GM21381 (cell line): ENCODE results near the gene INTS1.
A peak's percentile ranks its signal among the peaks of the same experiment; 100 is the strongest.
"Not testable (repeated sequence)": the region's sequence is repeated elsewhere in the genome, so short reads cannot be mapped to it uniquely, and the experiment has no call there.

Experiments used
- ATAC-seq: cut with Tn5 transposase; IDR thresholded peaks from one replicate; pipeline ENCODE4 v1.9.1; 2021; ENCODE audit warnings: mild to moderate bottlenecking, moderate library complexity; ENCODE audit not compliant: unreplicated experiment

Gene INTS1

DNA sequence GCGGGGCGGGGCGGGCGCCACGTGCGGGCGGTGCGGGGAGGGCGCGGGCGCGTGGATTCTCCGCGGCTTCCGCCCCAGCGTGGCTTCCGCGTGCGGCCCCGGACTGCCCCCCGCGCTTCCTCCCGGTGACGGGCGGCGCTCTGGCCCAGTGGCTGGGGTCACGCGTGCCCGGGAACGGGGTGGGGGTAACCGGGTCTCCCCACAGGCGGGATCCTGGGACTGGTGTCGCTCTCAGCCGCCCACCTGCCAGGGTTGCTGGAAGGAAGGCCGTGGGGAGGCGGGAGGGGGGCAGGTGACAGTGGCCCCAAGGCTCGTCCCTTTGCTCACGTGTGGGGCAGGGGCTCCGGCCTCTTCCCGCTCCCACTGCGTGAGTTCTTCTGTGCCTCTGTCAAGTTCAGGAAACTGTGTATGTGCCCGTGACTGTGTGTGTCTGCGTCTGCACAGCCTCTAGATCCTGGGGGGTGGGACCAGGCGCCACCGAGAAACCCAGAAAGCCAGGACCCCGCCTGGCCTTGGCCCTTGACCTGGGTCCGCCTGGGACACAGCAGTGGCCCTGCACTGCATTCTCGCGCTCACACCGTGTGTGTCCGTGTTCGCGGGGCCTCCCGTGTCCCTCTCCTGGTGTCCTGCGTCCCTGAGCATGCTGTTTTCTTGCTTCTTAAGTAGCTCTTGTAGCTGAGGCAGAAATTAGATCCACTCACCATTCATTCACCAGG is 27.2 kb upstream of the INTS1 start:
- ATAC-seq, result peak; percentile 9

DNA sequence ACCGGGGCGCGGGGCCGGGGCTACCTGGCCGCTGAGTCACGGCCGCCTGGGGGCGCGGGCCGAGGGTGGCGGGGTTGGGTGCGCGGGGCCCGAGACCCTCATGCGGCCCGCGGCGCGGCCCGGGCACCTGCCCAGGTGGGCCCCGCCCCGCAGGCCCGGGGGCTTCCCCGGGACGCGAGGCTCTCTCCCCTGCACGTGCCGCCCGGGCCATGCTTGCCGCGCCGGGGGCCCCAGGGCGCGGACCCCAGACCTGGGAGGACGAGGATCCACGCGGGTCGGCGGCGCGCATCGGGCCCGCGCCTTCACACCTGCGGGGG is 26.7 kb upstream of the INTS1 start:
- ATAC-seq, result peak; percentile 21

DNA sequence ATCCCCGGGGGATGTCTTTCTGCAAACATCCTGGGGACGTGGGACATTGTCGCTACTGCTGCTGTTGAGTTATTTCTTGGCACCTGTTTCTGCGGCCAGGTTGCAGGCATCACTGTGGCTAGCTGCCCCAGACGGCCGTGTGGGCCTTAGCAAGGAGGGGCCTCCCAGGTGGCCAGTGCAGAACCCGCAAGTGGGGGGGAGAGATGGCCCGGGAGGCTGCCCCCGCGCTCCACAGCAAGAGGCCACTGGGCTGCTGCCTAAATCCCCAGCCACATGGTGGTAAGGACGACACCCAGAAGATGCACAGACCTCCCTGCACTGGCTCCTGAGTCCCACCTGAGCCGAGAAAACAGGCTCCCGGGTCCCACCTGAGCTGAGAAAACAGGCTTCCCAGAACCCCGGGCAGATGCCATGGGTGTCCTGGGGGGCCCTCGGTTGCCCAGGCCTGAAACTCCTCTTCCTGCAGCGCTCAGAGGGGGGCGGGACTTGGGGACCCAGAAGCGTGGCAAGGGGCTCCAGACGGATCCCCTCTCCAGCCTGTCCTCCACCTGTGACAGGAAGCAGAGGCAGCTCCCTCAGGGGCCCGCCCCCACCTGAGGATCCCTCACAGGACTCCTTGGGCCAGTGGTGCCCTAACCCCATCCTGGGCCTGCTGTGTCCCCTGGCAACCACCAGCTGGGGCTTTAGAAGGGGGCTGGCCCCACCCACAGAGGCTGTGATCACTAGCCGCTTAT is 25.4 kb upstream of the INTS1 start:
- ATAC-seq, result no peak

DNA sequence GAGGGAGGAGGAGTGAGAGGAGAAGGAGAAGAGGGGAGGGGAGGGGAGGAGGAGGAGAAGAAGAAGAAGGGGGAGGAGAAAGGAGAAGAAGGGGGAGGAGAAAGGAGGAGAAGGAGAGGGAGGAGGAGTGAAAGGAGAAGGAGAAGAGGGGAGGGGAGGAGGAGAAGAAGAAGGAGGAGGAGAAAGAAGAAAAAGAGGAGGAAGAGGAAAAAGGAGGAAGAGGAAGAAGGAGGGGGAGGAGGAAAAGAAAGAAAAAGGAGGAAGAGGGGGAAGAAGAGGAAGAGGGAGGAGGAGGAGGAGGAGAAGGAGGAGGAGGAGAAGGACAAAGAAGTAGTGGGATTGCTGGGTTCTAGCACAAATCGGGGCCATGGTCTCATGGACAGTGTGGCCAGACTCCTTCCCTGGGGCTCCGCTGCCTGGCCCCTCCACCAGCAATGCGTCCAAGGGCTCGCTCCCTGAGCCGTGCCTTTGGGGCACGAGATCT is 22.1 kb upstream of the INTS1 start:
- no peak for ATAC-seq

DNA sequence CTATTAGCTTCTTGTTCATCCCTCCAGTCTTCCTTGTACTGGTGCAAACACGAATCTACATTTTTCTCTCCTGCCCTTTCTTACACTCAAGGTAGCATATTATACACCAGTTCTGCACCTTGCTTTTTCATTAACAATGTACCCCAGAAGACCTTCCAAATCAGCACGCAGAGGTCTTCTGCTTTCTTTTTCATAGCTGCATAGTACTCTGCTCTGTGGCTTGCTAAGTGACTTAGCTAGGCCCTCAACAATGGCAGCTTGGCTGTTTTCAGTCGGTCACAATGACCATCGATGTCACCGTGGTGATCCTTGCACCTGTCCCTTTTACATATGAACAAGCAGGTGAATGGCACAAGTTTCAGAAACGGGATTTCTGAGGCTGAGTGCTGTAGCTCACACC is 21.2 kb upstream of the INTS1 start:
- ATAC-seq, result no peak

DNA sequence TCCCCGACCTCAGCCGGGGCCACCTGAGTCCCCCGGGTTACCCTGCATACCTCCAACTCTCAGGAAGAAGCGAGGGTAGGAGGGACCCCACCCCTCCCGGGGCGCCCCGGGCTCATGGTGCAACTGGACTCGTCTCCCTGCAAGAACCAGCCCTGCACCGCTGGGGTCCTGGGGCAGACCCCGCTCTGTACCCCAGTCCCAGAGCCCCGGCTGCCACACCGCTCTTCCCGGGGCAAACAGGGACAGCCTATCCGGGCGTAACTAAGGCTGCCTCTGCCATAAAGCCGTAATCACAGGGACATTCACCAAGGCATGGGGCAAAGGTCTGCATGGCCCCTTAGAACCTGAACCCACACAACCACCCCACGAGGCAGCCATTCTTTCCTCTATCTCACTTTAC is 19.7 kb upstream of the INTS1 start:
- no peak for ATAC-seq

DNA sequence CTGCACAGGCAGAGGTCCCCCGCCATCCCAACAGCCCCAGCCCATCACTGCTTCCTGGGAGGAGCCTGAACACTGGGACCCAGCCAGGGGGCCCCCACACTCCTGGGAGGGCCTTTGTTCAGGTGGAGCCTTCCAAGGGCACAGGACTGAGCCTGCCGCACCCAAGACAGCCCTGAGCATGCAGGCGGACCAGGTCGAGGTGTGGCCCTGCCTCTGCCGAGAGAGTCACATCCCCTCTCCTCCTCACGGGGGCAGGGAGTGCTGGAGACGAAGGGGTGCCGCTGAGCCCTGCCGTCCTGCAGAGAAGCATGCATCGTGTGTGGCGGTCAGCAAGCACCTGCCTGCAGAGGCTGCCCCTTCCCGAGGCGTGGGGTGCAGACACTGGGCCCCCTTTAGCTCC is 19.0 kb upstream of the INTS1 start:
- ATAC-seq, result no peak

DNA sequence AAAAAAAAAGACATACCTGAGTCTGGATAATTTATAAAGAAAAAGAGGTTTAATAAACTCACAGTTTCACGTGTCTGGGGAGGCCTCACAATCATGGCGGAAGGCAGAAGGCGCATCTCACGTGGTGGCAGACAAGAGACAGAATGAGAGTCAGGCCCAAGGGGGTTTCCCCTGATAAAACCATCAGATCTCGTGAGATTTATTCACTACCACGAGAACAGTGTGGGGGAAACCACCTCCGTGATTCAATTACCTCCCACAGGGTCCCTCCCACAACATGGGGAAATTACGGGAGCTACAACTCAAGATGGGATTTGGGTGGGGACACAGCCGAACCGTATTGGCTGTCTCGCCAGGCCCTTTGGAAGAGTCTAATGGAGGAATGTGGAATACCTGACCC is 17.3 kb upstream of the INTS1 start:
- no peak for ATAC-seq

DNA sequence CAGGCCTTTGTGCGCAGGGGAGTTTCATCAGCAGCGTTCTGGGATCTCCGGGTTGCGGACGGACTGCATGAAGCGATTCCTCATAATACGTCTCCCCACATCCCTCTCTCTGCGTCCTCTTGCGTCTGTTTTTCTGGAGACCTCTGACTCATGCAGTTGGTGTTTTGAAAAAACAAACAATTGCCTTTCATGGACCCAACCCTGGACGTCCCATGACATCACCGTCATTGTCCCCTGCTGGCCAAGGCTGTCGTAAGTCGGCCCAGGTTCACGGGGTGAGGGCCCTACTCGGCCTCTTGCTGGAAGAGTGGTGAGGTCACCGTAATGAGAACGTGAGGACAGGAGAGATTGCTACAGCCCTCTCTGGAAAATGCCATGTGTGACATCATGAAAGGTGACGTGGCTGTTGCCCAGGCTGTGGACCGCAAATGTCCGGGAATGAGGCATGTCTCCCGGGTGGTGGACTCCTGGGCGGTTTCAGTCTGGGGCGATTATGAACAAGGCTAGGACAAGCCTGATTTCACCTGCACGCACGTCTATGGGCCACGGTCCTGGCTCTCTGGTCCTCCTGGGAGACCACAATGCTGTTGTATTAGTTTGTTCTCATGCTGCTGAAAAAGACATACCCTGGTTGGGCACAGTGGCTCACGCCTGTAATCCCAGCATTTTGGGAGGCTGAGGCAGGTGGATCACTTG is 16.5 kb upstream of the INTS1 start:
- ATAC-seq, result no peak

DNA sequence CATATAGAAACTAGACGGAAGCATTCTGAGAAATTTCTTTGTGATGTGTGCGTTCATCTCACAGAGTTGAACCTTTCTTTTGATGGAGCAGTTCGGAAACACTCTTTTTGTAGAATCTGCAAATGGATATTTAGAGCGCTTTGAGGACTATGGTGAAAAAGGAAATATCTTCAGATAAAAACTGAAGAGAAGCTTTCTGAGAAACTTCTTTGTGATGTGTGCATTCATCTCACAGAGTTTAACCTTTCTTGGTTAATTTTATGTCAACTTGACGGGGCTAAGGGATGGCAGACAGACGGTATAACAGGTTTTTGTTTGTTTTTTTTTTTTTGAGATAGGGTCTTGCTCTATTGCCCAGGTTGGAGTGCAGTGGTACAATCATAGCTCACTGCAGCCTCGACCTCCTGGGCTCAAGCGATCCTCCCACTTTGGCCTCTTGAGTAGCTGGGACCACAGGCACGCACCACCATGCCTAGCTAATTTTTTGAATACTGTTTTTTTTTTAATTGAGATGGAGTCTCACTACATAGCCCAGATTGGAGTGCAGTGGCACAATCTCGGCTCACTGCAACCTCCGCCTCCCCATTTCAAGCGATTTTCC is 15.2 kb upstream of the INTS1 start:
- not testable (repeated sequence) for ATAC-seq

DNA sequence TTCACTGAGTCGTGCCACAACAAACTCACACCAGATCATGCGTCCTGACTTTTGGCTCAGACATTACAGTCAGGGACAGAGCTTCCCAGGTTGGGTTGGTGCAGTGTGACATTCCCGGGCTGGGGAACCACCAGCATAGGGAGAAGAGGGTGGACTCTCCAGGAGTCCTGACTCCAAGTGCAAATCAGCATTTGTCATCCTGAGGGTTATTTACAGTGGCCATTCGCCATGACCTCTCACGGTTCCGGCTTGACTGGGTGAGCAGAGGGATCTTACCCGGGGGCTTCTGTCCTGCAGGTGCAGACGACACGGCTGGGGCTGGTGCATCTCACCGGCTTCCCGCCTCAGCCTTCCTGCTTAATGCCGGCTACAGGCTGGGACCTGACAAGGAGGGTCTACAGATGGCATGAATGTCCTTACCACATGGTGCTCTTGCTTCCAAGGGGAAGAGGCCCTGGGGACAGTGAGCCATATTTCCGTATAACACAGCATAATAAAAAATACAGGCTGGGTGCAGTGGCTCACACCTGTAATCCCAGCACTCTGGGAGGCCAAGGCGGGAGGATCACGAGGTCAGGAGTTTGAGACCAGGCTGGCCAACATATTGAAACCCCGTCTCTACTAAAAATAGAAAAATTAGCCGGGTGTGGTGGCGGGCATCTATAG is 12.5 kb upstream of the INTS1 start:
- no peak for ATAC-seq

DNA sequence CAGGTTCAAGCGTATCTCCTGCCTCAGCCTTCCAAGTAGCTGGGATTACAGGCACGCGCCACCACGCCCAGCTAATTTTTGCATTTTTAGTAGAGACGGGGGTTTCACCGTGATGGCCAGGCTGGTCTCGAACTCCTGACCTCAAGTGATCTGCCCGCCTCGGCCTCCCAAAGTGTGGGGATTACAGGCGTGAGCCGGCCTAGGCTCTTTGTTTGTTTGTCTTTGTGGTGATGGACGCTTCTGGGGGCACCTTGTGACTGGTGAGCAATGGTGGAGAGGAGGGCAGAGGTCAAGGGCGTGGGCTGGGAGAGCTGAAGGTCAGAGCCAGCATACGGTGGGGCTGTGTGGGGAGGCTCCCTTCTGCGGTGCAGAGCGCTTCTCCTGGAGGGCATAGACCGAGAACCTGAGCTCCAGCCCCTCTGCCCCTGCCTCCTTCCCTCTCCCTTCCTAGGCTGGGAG is 11.3 kb upstream of the INTS1 start:
- not testable (repeated sequence) for ATAC-seq

DNA sequence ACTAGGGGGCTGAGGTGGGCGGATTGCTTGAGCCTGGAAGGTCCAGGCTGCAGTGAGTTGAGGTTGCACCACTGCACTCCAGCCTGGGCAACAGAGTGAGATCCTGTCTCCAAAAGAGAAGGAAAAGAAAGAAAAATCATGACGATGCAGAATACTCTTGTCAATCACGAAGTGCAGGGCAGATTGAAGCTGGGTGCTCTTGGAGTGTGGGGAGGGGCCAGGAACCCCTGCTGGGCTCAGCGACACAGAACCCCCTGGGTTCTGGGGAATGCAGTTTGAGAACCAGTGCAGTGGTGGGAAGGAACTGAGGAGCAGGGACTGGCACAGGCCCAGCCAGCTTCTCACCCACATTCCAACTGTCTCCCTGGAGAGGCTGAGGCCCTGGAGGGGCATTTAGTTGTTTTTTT is 10.8 kb upstream of the INTS1 start:
- no peak for ATAC-seq

DNA sequence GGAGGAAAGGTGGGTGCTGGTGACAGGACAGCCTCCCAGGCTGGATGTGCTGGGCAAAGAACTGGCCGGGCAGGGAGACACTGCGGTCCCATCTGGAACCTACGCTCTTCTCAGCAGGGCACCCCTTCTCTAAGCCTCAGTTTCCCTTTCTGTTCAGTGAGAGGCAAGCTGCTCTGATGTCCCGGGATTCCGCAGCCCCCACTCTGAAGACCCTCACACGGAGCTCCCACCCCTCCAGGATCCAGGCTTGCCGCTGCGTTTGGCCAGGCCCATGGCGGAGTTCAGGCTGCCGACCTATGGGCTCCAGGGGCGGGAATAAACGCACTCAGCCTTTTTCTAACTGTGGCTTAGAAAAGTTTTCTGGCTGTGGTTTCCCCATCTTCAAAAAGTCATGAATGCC is 10.2 kb upstream of the INTS1 start:
- ATAC-seq, result no peak

DNA sequence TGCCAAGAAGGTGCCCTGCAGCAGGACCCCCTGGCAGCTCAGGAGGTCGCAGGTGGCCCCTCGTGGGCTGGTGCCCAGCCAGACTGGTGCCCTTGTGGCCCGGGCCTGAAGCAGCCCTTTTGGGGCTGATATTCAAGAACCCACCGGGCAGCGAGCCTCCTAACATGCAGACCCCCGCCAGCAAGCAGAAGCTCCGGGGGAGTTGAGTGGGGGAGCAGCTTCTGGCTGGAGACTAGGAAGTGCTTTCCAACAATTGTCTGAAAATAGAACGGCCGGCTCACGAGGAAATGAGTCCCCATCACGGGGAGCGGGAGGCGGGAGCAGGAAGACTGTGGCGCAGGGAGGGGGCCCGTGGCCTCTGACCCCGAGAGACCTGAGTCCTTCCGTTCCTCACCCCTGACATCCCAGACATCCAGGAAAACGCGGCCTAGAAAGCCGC is 9.5 kb upstream of the INTS1 start:
- ATAC-seq, result no peak

DNA sequence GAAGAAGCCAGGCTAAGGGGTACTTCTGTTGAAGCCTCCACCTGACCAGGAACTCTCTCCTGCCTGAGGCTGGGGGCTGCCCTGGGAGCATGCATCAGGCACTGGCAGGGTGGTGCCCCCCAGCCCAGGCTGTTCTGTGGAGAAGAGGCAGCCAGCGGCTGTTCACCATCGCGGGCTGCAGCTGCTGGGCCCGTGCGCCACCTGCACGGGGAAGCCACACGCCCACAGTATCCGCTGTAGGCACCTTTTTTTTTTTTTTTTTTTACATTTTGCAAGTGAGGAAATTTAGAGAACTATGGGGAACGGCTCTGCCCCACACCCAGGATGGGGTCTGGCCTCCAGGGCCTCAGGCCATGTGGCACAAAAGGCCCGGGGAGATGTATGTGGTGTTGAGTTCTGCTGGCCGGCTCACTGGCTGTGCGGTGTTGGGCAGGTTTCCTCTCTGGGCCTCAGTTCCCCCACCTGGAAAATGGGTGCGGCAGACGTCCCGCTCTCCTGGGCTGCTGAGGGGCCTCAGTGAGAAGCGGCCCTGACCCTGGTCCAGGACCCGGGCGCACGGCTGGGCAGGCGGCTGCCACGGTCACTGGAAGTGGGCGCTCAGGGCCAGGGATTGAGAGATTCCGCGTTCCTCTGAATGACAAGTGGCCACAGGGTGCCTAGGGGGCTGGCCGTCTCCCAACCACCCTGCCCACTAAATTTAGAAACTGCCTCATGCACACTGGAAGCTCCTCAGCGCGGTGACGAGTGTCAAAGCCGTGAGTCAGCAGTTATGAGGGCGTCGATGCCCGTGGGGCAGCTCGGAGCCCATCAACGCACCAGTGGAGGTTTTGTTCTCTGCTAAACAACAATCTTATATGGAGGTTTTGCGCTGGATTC is 8.8 kb upstream of the INTS1 start:
- peak; percentile 55 for ATAC-seq

DNA sequence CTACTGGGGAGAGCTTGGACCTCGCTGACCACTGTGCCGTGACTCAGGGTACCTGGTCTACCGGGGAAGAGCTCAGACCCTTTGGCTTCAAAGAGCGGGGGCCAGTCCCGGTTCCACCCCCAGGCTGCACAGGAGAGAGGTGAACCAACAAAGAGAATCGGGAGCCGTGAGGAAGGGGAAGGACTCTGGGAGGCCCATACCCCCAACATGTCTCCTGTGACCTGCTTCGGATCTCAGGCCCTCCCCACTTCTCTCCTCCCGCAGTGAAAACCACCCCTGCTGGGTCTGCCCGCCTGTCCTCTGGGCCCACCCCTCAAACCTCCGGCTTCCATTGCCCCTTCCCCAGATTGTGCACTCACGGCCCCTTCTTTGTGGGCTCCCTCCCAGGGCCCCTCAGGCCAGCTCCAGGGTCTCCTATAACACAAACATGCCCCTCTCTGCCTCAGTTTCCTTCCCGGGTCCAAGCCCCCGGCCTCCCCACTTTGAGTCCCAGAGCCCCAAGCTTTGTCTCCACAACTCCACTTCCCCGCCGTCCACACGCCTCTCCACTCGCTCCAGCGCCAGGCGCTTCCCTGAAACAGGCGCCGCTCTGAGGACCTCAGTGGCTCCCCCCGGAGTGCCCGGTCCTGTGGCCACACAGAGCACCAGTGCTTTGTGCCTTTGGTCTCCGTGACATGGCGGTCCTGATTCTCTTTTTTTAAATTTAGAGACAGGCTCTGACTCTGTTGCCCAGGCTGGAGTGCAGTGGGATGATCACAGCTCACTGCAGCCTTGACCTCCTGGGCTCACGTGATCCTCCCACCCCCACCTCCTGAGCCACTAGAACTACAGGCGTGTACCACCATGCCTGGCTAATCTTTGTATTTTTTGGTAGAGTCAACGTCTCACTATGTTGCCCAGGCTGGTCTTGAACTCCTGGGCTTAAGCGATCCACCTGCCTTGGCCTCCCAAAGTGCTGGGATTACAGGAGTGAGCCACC is 7.5 kb upstream of the INTS1 start:
- no peak for ATAC-seq

DNA sequence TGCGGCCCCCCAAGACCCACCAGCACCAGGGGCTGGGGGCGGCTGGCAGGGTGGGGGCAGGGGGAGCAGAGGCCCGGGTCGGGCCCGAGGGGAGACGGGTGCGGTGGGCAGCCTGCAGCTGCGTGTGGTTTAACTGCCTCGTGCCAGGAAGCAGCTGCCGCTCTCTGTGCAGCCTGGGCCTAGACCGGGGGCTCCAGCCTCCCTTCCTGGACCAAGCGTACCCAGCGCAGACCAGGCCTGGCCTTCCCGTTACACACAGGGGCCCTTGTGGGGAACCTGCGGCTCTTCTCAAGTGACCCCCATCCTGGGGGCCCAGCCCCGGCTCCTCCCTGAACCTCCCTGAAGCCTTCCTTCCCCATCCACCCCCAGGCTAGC is 6.6 kb upstream of the INTS1 start:
- ATAC-seq, result no peak

DNA sequence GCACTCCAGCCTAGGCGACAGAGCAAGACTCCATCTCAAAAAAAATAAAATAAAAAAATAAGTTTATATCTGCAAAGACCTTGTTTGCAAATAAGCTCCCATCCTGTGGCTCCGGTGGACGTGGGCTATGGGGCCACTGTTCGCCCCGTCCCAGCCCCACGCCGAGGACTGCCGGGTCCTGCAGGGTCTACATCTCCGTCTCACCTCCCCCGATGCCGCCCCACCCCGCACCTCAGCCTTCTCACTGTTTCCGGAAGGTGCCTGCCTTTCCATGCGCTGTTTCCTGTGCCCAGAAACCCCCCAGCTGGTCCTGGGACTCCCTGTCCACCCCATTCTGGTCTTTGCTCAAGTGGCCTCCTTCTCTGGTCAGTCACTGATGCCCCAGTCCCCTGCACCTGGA is 5.0 kb upstream of the INTS1 start:
- no peak for ATAC-seq
